GM19351 (cell line): ENCODE data around the gene ROPN1L.

Experiments used
- ATAC-seq: cut with Tn5 transposase; IDR thresholded peaks from one replicate; pipeline ENCODE4 v1.9.1; 2021; ENCODE audit warnings: mild to moderate bottlenecking, moderate library complexity; ENCODE audit not compliant: unreplicated experiment

Gene ROPN1L

DNA sequence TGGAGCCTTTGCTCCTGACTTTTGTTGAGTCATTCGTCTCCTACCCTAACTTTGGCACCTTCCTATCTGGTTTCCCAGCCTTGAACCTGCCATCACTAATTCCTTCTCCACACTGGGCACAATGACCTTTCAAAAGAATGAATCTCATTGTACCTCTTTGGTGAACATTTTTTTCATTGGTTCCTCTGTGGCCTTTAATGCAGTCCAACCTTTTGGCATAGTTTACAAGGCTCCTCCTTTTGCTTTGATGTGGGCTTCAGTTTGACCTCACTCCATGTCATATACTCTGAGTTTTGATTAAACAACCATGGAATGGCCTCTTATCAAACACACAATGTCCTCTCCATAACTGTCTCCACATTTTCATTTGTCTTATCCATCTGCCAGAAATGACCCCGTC, 14.5 kb upstream of the ROPN1L start:
- ATAC-seq: no peak

GRCh38 chr5:10427978-10428377, 13.7 kb upstream of the ROPN1L start:
- no peak for ATAC-seq

DNA sequence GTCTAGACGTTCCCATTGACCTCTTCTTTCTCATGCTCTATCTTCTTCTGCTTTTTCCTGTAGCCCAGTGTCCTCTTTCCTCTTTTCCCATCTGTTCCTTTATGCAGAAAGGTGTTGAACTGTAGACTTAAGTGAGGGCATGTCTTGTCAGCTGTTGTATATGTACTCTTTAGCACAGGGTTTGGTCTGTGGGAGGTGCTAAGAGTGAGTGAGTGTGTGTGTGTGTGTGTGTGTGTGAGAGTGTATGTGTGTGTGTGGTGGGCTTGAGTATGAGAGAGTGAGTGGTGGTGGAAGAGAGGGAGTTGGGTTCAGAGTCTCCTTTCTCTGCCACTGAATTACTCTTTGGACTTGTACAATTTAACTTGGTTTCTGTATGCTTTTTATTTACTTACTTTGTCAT, 10.3 kb upstream of the ROPN1L start:
- no peak for ATAC-seq

DNA sequence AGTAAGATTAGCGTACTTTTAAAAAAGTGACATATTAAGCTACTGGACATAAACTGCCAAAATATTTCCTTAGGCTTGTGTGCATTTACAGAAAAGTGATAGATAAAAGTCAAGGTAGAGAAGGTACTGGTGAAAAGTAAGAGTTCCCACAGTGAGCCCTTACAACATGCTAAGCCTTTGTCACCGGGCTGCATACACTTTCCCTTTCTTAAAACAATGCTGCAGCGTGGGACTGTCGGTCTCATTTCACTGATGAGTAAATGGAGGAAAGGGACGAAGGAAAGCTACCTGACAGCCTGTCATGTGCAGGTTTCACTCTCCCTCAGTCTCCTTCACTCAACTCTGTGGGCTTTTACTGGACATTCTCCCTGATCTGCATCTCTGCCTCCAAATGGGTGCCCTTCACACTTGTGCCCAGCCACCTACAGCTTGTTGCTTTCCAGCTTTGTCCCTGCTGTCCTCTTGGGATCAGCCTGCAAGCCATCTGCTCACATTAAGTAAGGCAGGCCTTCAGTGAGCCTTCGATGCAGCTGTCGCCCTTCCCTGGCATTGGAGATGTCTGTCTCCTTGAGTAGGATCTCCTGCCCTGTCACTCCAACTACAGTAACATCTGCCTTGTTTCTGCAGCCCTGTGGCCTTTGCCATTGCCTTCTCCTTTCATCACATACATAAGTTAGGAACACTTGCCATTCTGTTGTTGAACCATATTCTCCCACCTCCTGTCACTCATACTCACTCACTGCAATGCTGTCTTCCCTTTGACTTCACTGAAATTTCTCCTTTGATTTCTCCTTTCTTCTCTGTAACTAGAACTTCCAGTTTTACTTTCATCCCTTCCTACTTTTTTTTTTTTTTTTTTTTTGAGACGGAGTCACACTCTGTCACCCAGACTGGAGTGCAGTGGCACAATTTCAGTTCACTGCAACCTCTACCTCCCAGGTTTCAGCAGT, 9.3 kb upstream of the ROPN1L start:
- no peak for ATAC-seq

- peak; percentile 79 for ATAC-seq
These were observed 7.3 kb upstream of the ROPN1L start for GRCh38 chr5:10434392-10434791.

DNA sequence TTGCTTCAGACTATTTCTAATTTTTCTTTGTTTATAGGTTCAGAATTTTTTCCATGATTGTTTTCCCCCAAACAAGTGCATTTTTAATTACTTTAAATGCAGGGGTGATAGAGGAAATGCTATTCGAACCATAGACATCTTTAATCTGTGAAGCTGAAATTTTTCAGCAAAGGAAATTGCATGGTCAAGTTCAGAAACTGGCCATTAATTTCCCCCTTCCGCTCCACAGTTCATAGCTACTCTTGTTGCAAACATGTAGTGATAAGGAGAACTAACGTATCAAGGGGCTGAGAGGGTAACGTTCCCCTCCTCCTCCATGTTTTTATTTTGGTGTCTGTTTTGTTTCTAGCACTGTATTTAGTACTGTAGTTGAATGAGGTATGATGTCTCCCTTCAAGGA, 3.4 kb upstream of the ROPN1L start:
- no peak for ATAC-seq

GRCh38 chr5:10439692-10440091, 2.0 kb upstream of the ROPN1L start:
- no peak for ATAC-seq

GRCh38 chr5:10440367-10440990, 1.2 kb upstream of the ROPN1L start:
- ATAC-seq: no peak

DNA sequence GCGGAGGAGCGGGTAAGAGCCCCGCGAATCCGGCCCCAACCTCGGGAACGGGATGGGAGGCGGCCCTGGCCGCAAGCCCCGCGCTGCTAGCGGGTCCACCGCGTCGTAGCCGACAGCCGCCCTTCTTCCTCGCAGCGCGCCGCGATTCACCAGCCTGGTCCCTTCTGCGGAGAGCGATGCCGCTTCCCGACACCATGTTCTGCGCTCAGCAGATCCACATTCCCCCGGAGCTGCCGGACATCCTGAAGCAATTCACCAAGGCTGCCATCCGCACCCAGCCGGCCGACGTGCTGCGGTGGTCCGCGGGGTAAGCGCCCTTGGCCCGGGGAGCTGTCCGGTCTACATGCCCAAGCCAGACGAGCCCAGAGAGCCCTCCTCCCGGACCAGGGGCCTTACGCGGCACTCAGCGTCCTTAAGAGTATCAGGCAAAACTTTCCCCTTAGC, 335 bp downstream of the ROPN1L start:
- peak; percentile 43 for ATAC-seq

DNA sequence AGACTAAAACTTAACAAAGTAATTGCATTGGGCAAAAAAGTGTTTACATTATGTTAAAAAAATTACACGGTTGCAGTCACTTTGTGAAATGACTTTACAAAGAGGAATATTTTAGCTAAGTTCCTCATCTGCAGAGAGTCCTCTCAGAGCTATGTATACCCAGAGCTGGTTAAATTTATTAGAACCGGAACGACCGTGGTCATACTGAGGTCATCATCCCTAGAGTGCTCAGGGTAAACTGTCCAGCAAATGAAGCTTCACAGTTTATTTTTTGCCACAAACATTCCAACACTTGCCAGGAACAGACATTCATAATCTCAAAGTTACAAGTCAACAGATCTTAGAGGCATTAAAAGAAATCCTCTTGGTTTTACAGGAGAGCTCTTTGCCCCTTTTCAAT, 897 bp downstream of the ROPN1L start:
- ATAC-seq: no peak

DNA sequence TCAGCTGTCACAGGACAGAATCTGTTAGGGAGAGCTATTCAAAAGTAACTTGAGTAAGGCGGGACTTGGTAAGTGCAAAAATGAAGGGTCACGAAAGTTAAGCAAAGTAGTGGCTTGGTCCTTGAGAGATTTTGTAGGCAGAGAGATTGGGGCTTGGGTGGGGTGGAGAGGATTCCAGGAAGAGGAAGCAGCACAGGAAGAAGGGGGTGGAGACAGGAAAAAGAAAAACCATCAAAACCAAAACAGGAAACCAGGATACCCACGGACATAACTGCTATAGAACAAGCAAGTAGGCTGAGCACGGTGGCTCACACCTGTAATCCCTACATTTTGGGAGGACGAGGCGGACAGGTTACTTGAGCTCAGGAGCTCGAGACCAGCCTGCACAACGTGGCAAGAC, 3.7 kb downstream of the ROPN1L start:
- ATAC-seq: no peak

DNA sequence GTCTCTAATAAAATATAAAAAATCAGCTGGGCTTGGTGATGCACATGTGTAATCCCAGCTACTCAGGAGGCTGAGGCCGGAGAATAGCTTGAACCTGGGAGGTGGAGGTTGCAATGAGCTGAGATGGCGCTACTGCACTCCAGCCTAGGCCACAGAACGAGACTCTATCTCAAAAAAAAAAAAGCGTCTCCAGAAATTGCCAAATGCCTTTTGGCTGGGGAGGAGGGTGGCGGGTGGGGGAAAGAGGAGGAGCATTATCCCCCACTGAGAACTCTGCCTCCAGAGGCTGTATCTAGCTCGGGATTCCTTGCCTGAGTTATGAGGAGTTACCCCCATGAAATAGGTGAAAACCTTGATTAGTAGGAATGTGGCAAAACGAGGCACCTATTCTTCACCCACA, 4.8 kb downstream of the ROPN1L start:
- no peak for ATAC-seq

DNA sequence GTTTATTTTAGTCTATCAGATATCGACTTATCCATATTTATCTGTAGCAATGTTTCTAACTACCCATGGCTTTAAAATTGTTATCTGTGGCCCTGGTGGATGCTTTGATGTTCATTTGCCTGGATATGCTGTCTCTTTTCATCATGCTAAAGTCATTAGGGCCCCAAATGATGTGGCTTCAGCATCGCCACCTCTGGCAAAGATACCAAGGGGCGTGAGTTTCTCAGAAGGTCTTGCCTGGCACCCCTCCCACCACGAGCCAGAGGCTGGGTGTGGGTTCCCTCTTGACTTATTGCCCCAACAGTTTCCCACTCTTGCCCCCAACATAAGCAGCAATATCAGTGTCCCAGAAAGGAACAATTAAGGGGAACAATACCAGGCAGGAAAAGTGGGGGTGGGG, 5.4 kb downstream of the ROPN1L start:
- ATAC-seq: no peak

DNA sequence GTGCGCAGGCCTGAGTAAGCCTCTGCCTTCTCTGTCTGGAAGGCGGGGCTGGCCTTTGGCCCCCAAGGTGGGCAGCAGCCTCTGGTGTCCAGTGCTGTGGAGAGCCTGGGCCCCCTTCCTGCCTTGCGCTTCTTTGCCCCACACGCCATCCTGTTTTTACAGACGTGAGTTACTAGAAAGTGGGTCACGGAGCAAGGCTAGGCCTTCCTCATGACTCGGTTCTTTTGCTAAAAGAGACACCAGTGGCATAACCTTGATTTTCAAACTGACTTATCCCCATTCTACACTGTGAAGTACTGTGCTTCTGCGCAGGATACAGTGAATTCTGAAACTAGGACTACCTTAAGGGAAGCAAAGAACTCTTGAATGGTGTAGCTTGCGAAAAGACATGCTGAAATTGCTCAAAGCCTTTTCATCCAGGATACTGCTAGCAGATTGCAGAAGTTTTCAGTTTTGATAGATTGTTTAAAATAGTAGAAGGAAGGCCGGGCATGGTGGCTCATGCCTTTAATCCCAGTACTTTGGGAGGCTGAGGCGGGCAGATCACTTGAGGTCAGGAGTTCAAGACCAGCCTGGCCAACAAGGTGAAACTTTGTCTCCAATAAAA, 7.2 kb downstream of the ROPN1L start:
- no peak for ATAC-seq

DNA sequence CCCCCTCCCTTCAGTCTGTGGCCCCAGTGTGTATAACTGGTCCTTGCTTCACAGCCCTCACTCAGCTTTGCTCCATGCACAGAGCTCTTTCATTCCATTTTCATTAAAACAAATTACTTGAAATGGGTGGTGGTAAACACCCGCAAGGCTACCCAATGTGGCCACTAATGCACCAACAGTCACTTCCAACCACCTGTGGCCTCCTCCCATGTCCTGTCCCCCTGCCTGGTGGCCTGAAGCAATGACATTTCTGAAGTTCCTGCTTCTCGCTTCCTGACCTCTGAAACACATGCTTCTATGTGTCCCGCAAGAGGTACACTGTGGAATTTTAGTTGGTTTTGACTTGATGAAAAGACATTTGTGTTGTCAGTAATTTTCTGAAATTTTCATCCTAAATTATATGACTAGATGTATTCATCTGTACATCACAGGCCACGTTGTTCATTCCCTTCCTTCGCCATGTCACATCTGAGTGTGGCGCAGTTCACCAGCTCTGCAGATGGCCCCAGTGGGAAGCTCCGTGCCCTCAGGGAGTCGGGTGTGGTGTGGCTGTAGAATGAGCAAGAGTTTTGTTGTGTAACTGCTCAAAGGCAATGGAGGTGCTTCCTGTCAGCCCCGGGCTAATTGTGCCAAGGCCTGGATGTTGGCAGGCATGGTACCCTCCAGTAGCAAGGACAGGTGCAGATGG, 9.6 kb downstream of the ROPN1L start:
- ATAC-seq: no peak

DNA sequence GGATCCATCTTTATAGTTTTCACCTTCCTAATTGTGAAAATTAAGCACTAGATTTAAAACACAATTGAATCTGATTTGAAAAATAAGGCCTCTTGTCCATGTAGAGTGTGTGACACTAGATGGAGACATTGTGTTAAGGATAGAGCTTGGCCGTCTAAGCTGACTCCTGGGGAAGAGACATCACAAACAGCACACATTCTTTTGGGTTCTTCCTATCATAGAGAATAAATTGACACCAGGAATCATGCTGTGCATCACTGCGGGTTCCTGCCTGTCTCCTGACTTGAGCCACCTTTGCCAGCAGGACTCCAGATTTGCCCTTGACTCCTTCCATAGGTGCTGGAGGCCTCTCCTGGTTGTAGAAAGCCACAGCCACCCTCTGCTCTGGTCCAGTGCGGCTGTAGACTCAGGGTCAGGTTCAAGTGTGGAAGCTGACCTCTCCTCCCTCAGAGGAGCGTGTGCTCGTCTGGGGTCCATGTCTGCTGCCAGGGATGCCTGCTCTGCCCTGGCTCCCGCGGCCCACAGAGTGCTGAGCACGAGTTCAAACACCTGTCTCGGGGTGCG, 11.2 kb downstream of the ROPN1L start:
- peak; percentile 93 for ATAC-seq

DNA sequence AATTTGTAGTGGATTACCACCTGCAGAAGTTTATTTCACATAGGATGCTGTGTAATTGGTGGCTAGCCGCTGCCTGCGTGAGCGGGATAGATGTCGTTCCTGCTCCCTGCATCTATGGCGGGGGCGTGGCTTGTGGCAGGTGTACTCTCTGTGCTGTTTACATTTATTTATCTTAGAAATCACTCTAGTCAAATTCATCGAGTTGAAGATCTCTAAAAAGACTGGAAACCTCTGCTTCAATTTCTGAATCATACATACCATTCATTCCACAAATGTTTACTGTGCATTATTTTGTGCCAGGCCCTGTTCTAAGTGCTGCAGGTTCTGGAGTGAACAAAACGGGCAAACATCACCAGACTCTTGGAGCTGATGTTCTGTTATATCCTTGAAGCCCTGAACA, 11.9 kb downstream of the ROPN1L start:
- ATAC-seq: no peak

DNA sequence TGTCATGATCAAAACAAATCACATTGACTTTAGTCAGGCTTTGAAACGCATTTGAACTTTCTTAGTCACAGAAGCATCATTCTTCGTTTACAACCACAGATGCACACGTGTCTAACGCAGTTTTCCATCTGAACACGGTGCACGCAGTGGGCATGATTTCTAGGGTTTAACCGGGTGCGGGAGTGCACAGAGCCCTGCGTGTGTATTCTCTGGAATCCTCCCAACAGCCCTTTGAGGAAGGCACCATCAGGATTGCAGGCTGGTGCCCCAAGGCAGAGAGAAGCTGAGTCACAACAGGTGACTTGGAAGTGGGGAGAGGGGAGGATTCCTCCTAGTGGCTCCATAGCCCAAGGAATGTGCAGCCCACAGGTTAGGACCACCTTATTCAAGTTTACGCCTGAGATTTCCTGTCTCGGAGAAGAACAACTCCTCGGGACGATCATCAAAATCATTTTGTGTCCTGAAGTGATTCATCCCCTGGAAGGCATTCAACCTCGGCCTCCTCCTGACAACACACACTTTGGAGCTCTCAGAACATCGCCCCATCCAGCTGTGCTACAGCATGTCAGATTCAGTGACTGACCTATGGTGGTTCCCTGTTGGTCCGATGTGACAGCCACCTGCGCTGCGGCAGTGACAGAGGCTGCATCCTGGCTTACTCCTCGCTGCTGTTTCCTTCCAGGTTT, 13.1 kb downstream of the ROPN1L start:
- no peak for ATAC-seq

GRCh38 chr5:10455277-10455670, 13.6 kb downstream of the ROPN1L start:
- ATAC-seq: no peak
